Fibroblast of lung (primary cell): ENCODE measurements around the gene GDA.

Experiments
- CTCF ChIP-seq, 2 donors: IDR thresholded peaks in 1 of 2; conservative IDR thresholded peaks in 1 of 2; 1 replicate in 1 of 2; 2 replicates in 1 of 2; pipeline ENCODE4 v1.5.1; 2011 to 2012; ENCODE audit warnings: low read length in 2 of 2, control low read depth in 1 of 2, inconsistent platforms in 1 of 2, low read depth in 1 of 2, mild to moderate bottlenecking in 1 of 2
- EZH2 ChIP-seq: IDR thresholded peaks from 2 replicates; pipeline ENCODE4 v1.5.1; 2012; ENCODE audit warnings: low read length, control low read depth, mild to moderate bottlenecking; ENCODE audit errors: missing control alignments

GRCh38 chr9:72145733-72146505 lies 3.3 kb upstream of the GDA start:
- TF ChIP-seq CTCF (conservative IDR thresholded peaks at IDR 0.05 in 1 of 2, IDR thresholded peaks at IDR 0.05 in 1 of 2; ENCODE audit: low read depth in 1 of 2, low read length in 2 of 2) (no peak), EZH2 (no peak)
